Astrocyte of the hippocampus (primary cell): ENCODE results near the gene FAM227B.

Experiments
- DNase-seq: peaks from one replicate; pipeline ENCODE4 v3.0.0; 2011; ENCODE audit warnings: low read depth, low spot score

Gene FAM227B

GRCh38 chr15:49297584-49297983, 323.0 kb downstream of the FAM227B start:
- DNase-seq: no peak

GRCh38 chr15:49296258-49296657, 324.4 kb downstream of the FAM227B start:
- DNase-seq: no peak

GRCh38 chr15:49293941-49294340, 326.7 kb downstream of the FAM227B start:
- DNase-seq: no peak

GRCh38 chr15:49290191-49290590, 330.4 kb downstream of the FAM227B start:
- DNase-seq: no peak

GRCh38 chr15:49288391-49288790, 332.2 kb downstream of the FAM227B start:
- peak; percentile 64 for DNase-seq

GRCh38 chr15:49287481-49287880, 333.1 kb downstream of the FAM227B start:
- no peak for DNase-seq

GRCh38 chr15:49286649-49287404, 333.8 kb downstream of the FAM227B start:
- no peak for DNase-seq

- peak; percentile 87 for DNase-seq
These were observed 338.3 kb downstream of the FAM227B start for GRCh38 chr15:49282366-49282765.

GRCh38 chr15:49279521-49280456, 340.8 kb downstream of the FAM227B start:
- no peak for DNase-seq

- DNase-seq: no peak
These were observed 341.9 kb downstream of the FAM227B start for GRCh38 chr15:49278751-49279150.
